ENCODE results near the gene ZNF521. TPM values are rescaled to one million over a fixed set of nuclear protein-coding genes. Genes with fewer than 3 reads are reported as not detected.

The ZNF521 gene
- total RNA-seq, 4 donors from 2014 or later, result 4.7 to 15.4 (median 7.7) TPM

- TF ChIP-seq, protein P1, sequence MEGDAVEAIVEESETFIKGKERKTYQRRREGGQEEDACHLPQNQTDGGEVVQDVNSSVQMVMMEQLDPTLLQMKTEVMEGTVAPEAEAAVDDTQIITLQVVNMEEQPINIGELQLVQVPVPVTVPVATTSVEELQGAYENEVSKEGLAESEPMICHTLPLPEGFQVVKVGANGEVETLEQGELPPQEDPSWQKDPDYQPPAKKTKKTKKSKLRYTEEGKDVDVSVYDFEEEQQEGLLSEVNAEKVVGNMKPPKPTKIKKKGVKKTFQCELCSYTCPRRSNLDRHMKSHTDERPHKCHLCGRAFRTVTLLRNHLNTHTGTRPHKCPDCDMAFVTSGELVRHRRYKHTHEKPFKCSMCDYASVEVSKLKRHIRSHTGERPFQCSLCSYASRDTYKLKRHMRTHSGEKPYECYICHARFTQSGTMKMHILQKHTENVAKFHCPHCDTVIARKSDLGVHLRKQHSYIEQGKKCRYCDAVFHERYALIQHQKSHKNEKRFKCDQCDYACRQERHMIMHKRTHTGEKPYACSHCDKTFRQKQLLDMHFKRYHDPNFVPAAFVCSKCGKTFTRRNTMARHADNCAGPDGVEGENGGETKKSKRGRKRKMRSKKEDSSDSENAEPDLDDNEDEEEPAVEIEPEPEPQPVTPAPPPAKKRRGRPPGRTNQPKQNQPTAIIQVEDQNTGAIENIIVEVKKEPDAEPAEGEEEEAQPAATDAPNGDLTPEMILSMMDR (IDR thresholded peaks at IDR 0.05), result no peak
- no peak for TF ChIP-seq POLR2A (IDR thresholded peaks at IDR 0.05)
- no peak for DNase-seq (ENCODE audit: low spot score in 2 of 2)
- intact Hi-C loops (cut with DNase I; ENCODE audit: low total_unique reads), result no loop called here
- 89% methylated on average over 4 of the region's 4 CpGs for WGBS, 2 donors
- H3K4me3 ChIP-seq (ENCODE audit: low read depth, poor library complexity, severe bottlenecking), result no peak overlapping the region
Observed at GRCh38 chr18:25186871-25187270, 165.1 kb downstream of the ZNF521 start.

- no peak for DNase-seq (ENCODE audit: low spot score in 2 of 2)
- H3K4me3 ChIP-seq (ENCODE audit: low read depth, poor library complexity, severe bottlenecking), result no peak overlapping the region
- intact Hi-C loops (cut with DNase I; ENCODE audit: low total_unique reads), result no loop called here
- TF ChIP-seq, protein P1 (IDR thresholded peaks at IDR 0.05), result no peak
- no peak for TF ChIP-seq POLR2A (IDR thresholded peaks at IDR 0.05)
- 96 to 97% methylated on average over 2 of the region's 2 CpGs for WGBS, 2 donors
Observed at GRCh38 chr18:25181993-25182392, 170.0 kb downstream of the ZNF521 start.

GRCh38 chr18:25181581-25181980, 170.4 kb downstream of the ZNF521 start:
- WGBS, 2 donors, result 82 to 85% methylated on average over 3 of the region's 3 CpGs
- DNase-seq (ENCODE audit: low spot score in 2 of 2), result no peak
- H3K4me3 ChIP-seq (ENCODE audit: low read depth, poor library complexity, severe bottlenecking), result no peak overlapping the region
- intact Hi-C loops (cut with DNase I; ENCODE audit: low total_unique reads), result no loop called here
- TF ChIP-seq, protein P1 (IDR thresholded peaks at IDR 0.05), result no peak
- TF ChIP-seq POLR2A (IDR thresholded peaks at IDR 0.05), result no peak

DNA sequence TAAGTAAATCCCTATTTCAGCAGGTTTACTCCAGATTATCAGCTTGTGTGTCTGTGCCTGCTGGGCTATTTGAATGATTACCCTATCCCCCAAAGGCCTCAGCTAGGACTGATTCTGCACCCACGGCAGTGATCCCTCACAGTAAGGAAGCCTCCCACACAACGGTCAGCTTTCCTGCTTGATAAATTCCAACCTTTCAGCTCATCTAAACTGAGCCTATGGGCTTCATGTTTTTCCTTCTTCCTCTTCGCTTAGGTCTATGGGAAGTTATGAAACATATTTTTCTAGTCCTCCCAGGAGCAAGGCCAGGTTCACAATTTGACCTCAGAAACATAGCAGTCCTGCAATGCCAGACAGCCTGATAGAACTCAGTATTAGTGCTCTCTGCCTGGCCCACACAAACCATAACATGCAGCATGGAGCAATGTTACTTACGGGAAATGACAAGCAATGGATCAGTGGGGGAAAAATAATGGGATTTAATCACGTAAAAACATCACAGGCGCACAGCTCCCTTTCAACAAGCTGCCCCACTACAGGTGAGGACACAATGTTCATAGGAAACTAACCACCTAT, 170.9 kb downstream of the ZNF521 start:
- intact Hi-C loops (cut with DNase I; ENCODE audit: low total_unique reads), result no loop called here
- no peak for DNase-seq (ENCODE audit: low spot score in 2 of 2)
- no peak for TF ChIP-seq POLR2A (IDR thresholded peaks at IDR 0.05)
- no peak overlapping the region for H3K4me3 ChIP-seq (ENCODE audit: low read depth, poor library complexity, severe bottlenecking)
- 85 to 90% methylated on average over 6 of the region's 6 CpGs for WGBS, 2 donors

- intact Hi-C loops (cut with DNase I; ENCODE audit: low total_unique reads), result no loop called here
- WGBS, 2 donors, result 60% methylated on average over 3 of the region's 3 CpGs
- no peak overlapping the region for H3K4me3 ChIP-seq (ENCODE audit: low read depth, poor library complexity, severe bottlenecking)
- TF ChIP-seq POLR2A (IDR thresholded peaks at IDR 0.05), result no peak
- no peak for DNase-seq (ENCODE audit: low spot score in 2 of 2)
Observed at GRCh38 chr18:25177631-25178030, 174.3 kb downstream of the ZNF521 start.

GRCh38 chr18:25176518-25177042, 175.4 kb downstream of the ZNF521 start:
- no peak for DNase-seq (ENCODE audit: low spot score in 2 of 2)
- WGBS, 2 donors, result 83 to 90% methylated on average over 19 of the region's 19 CpGs
- TF ChIP-seq, protein P1 (IDR thresholded peaks at IDR 0.05), result no peak
- TF ChIP-seq POLR2A (IDR thresholded peaks at IDR 0.05), result no peak
- intact Hi-C loops (cut with DNase I; ENCODE audit: low total_unique reads), result no loop called here
- H3K4me3 ChIP-seq (ENCODE audit: low read depth, poor library complexity, severe bottlenecking), result no peak overlapping the region
